GM21717 (cell line): ENCODE data around the gene LIPN.

Experiments
- ATAC-seq: cut with Tn5 transposase; IDR thresholded peaks from one replicate; pipeline ENCODE4 v1.9.1; 2021; ENCODE audit warnings: mild to moderate bottlenecking, moderate library complexity; ENCODE audit not compliant: unreplicated experiment

The LIPN gene

GRCh38 chr10:88826388-88826787, 66.6 kb downstream of the LIPN start:
- no peak for ATAC-seq

GRCh38 chr10:88827671-88828070, 67.9 kb downstream of the LIPN start:
- no peak for ATAC-seq

- no peak for ATAC-seq
These were observed 68.5 kb downstream of the LIPN start for GRCh38 chr10:88828310-88828709.
